OCI-LY1 (cell line): ENCODE data around the gene SSTR4.

Experiments
- H2AFZ ChIP-seq: fragments of 200-600 bp; sonication (generic), shearing (Covaris generic); 2 replicates; pipeline ENCODE4 v1.6.0; 2014; ENCODE audit warnings: antibody characterized with exemption, mild to moderate bottlenecking, low read length
- H3F3A ChIP-seq: fragments of 200-600 bp; sonication (generic), shearing (Covaris generic); 2 replicates; pipeline ENCODE4 v1.6.0; 2014; ENCODE audit warnings: mild to moderate bottlenecking, antibody characterized with exemption, low read length, moderate library complexity; ENCODE audit not compliant: insufficient read depth
- H3K27ac ChIP-seq: fragments of 200-600 bp; sonication (generic); 2 replicates; pipeline ENCODE4 v1.5.1; 2014; ENCODE audit warnings: low read length, mixed run types, mild to moderate bottlenecking, low read depth; ENCODE audit not compliant: poor library complexity, severe bottlenecking
- H3K27me3 ChIP-seq: fragments of 200-600 bp; sonication (generic); 2 replicates; pipeline ENCODE4 v1.6.0; 2014; ENCODE audit warnings: antibody characterized with exemption, mild to moderate bottlenecking, low read length, moderate library complexity; ENCODE audit not compliant: insufficient read depth
- H3K36me3 ChIP-seq: fragments of 200-600 bp; sonication (generic); 2 replicates; pipeline ENCODE4 v1.6.1; 2014; ENCODE audit warnings: mild to moderate bottlenecking, antibody characterized with exemption, low read length, moderate library complexity, mixed read lengths; ENCODE audit not compliant: insufficient read depth
- H3K4me1 ChIP-seq: fragments of 200-600 bp; sonication (generic); 2 replicates; pipeline ENCODE4 v1.5.1; 2014; ENCODE audit warnings: mild to moderate bottlenecking, low read length, moderate library complexity; ENCODE audit not compliant: insufficient read depth, severe bottlenecking
- H3K4me2 ChIP-seq: fragments of 200-600 bp; sonication (generic), shearing (Covaris generic); 2 replicates; pipeline ENCODE4 v1.6.1; 2014; ENCODE audit warnings: low read length
- H3K4me3 ChIP-seq: fragments of 200-600 bp; sonication (generic); 2 replicates; pipeline ENCODE4 v1.5.1; 2014; ENCODE audit warnings: low read length, low read depth, mild to moderate bottlenecking, mixed read lengths; ENCODE audit not compliant: poor library complexity, severe bottlenecking
- H3K79me2 ChIP-seq: fragments of 200-600 bp; shearing (Covaris generic); 2 replicates; pipeline ENCODE4 v1.6.1; 2016; ENCODE audit warnings: mixed run types, low read length, mixed read lengths; ENCODE audit not compliant: insufficient read depth
- H3K9ac ChIP-seq: fragments of 200-600 bp; sonication (generic), shearing (Covaris generic); 2 replicates; pipeline ENCODE4 v1.6.1; 2014; ENCODE audit warnings: mild to moderate bottlenecking, low read length, mixed read lengths
- H3K9me2 ChIP-seq: fragments of 200-600 bp; sonication (generic), shearing (Covaris generic); 2 replicates; pipeline ENCODE4 v1.6.1; 2014; ENCODE audit warnings: low read depth, mild to moderate bottlenecking, low read length, mixed read lengths
- H3K9me3 ChIP-seq: fragments of 200-600 bp; shearing (Covaris generic); 2 replicates; pipeline ENCODE4 v1.6.1; 2014; ENCODE audit warnings: low read length, mixed read lengths
- H4K20me1 ChIP-seq: fragments of 200-600 bp; sonication (generic), shearing (Covaris generic); 2 replicates; pipeline ENCODE4 v1.6.0; 2016; ENCODE audit warnings: mild to moderate bottlenecking, low read length; ENCODE audit not compliant: insufficient read depth
- EZH2 ChIP-seq: fragments of 200-600 bp; sonication (generic), shearing (Covaris generic); IDR thresholded peaks from 2 replicates; pipeline ENCODE4 v1.8.0; 2017; ENCODE audit warnings: borderline replicate concordance, mixed run types, mild to moderate bottlenecking, antibody characterized with exemption, low read length, moderate library complexity, mixed read lengths
- TF ChIP-seq, protein P1 (sequence below): fragments of 200-600 bp; sonication (generic), shearing (Covaris generic); IDR thresholded peaks from 2 replicates; pipeline ENCODE4 v1.5.1; 2017; ENCODE audit warnings: mild to moderate bottlenecking, antibody characterized with exemption, low read length, moderate library complexity, mixed read lengths

SSTR4 gene

DNA sequence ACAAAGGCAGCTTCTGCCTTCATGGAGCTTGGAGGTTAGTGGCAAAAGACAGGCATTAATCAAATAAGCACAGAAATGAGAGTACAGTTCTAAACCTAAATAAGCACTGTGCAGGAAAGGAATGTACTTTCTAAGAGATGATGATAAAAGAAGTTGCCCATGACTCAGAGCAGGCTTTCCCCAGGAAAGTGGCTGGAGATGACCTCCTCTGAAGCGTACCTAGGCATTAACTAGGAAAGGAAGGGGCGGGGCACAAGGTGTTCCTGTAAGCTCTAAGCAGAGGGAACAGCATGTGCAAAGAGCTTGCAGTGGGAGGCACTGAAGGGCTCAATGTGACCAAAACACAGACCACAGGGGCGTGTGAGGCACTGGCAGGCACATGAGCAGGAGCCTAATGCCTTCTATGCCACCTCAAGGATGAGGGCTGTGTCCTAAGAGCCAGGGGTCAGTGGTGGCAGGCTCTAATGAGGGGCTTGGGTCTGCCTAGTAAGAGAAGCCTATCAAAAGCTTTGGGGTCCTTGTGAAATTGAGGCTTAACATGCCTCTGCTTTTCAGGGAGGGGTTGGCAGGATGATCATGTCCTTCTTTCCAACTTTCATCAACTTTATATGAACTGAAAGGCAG is 4.9 kb downstream of the SSTR4 start:
- no peaks in the 10 kb centered on the region for H3K36me3 ChIP-seq
- TF ChIP-seq EZH2, result no peak
- TF ChIP-seq, protein P1, sequence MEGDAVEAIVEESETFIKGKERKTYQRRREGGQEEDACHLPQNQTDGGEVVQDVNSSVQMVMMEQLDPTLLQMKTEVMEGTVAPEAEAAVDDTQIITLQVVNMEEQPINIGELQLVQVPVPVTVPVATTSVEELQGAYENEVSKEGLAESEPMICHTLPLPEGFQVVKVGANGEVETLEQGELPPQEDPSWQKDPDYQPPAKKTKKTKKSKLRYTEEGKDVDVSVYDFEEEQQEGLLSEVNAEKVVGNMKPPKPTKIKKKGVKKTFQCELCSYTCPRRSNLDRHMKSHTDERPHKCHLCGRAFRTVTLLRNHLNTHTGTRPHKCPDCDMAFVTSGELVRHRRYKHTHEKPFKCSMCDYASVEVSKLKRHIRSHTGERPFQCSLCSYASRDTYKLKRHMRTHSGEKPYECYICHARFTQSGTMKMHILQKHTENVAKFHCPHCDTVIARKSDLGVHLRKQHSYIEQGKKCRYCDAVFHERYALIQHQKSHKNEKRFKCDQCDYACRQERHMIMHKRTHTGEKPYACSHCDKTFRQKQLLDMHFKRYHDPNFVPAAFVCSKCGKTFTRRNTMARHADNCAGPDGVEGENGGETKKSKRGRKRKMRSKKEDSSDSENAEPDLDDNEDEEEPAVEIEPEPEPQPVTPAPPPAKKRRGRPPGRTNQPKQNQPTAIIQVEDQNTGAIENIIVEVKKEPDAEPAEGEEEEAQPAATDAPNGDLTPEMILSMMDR, result no peak

DNA sequence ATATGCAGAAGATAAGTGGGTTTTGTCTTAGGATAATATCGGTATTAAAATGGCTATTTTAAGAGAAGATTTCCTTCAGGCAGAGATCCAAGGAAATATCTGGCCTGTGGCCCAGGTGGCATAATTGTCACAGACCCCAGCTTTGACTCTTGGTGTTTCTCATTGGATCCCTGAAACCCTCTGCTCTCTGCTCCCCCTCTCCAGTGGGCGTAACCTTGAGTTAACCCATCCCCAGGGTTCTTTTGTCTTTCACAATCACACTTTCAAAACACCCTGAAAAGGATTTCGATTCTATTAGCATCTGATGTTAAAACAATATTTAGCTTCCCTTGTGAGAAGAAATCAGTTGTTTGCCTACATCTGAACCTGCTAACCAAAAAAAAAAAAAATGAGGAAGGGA is 7.2 kb downstream of the SSTR4 start:
- Histone ChIP-seq H3K27me3 (no peaks in the 10 kb centered on the region; the same call in 1 of the 2 replicates), H3K4me1 (no peaks in the 10 kb centered on the region), H3K9me2 (no peaks in the 10 kb centered on the region), H3K27ac (no peak overlapping the region), H2AFZ (no peak overlapping the region), H4K20me1 (no peaks in the 10 kb centered on the region), H3K4me2 (no peak overlapping the region), H3K9me3 (no peaks in the 10 kb centered on the region), H3K79me2 (no peaks in the 10 kb centered on the region), H3K4me3 (no peak overlapping the region), H3K9ac (no peak overlapping the region), H3F3A (no peaks in the 10 kb centered on the region), H3K36me3 (no peaks in the 10 kb centered on the region)
- no peak for TF ChIP-seq EZH2
- TF ChIP-seq, protein P1, result no peak

More for the DNA sequence above, 4.9 kb downstream of the SSTR4 start:
- Histone ChIP-seq H3K9me3 (no peaks in the 10 kb centered on the region), H3K9ac (no peak overlapping the region), H3K27me3 (no peaks in the 10 kb centered on the region; the same call in 1 of the 2 replicates), H3K27ac (no peak overlapping the region), H2AFZ (no peak overlapping the region), H4K20me1 (no peaks in the 10 kb centered on the region), H3K79me2 (no peaks in the 10 kb centered on the region), H3K4me1 (no peaks in the 10 kb centered on the region), H3K4me3 (no peak overlapping the region), H3K4me2 (no peak overlapping the region), H3F3A (no peaks in the 10 kb centered on the region), H3K9me2 (no peaks in the 10 kb centered on the region)

DNA sequence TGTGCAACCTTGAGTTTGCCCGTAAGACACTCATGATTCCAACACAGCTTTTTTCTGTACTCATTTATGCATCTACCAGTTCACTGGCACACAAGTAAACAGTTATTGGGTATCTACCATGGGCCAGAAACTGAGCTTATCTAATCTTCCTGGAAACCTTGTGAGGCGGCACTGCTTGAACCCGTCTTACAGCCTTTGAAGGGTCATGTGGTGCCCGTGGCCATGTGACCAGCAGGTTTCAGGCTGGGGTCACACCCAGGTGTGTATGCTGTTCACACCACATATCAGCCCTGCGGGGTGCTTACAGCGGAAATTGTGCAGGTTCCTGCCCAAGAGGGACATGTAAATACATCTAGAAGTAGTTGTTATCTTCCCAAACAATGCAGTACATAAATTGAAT is 8.3 kb downstream of the SSTR4 start:
- Histone ChIP-seq H2AFZ (no peak overlapping the region), H3F3A (no peaks in the 10 kb centered on the region), H3K27ac (no peak overlapping the region), H3K27me3 (no peaks in the 10 kb centered on the region; the same call in 1 of the 2 replicates), H3K4me2 (no peak overlapping the region), H3K36me3 (no peaks in the 10 kb centered on the region), H3K9me2 (no peaks in the 10 kb centered on the region), H3K9ac (no peak overlapping the region), H4K20me1 (no peaks in the 10 kb centered on the region), H3K4me3 (no peak overlapping the region), H3K9me3 (no peaks in the 10 kb centered on the region), H3K4me1 (no peaks in the 10 kb centered on the region), H3K79me2 (no peaks in the 10 kb centered on the region)
- TF ChIP-seq, protein P1, result no peak
- TF ChIP-seq EZH2, result no peak
